ENCODE data around the gene TEX13C.
"Not testable (repeated sequence)": the region's sequence is repeated elsewhere in the genome, so short reads cannot be mapped to it uniquely, and the experiment has no call there.

Gene TEX13C

DNA sequence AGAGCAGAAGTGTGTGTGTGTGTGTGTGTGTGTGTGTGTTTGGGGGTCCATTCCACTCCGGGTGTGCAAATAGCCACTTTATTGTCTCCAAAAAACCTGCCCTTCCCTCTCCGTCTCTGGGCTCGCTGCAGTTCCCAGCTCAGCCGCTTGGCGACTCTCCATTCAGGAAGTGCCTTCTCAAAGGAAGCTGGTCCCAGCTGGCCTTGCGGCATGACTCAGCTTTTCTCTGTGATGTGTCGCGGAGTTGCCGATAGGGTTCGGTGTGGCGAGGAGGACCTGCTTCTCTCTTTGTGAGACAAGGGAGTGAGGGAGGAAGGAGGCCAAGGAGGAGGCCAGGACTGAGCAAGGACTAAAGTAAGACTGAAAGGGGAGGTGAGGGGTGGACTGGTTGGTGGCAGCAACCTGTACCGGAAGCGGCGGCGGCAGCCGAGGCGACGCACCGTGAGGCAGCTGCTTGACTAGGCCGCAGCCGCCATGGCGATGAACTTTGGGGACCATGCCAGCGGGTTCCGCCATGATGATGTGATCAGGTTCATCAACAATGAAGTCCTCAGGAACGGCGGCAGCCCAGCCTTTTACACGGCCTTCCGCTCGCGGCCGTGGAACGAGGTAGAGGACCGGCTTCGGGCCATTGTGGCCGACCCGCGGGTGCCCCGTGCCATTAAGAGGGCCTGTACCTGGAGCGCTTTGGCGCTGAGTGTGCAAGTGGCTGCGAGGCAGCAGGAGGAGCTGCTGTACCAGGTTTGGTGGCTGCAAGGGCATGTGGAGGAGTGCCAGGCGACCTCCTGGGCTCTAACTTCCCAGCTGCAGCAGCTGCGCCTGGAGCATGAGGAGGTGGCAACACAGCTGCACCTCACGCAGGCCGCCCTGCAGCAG, at the start of gene TEX13C:
TEX13C (plus strand) TSS at position 226 of the 876 bp plus-strand sequence; CDS start at position 475, 249 bp downstream.
- DNase-seq, result no peak

DNA sequence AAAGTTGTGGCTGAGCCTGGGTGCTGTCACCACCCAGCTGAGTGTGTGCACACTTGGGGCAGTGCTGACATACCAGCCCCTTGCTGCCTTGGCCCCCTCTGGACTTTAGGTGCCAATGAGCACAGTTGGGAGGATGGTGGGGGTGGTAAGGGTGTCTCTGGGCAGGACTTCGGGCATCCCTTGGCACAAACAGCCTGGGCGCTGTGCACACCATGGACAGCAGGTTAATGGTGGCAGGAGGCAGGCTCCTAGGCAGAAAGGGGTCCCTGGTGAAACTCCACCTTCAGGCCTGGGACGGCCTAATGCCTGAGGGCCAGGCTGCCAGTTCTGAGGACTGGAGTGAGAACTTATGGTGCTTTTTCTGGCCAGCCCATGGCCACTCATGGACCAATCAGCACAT, 32.4 kb upstream of the TEX13C start:
- DNase-seq, result no peak

DNA sequence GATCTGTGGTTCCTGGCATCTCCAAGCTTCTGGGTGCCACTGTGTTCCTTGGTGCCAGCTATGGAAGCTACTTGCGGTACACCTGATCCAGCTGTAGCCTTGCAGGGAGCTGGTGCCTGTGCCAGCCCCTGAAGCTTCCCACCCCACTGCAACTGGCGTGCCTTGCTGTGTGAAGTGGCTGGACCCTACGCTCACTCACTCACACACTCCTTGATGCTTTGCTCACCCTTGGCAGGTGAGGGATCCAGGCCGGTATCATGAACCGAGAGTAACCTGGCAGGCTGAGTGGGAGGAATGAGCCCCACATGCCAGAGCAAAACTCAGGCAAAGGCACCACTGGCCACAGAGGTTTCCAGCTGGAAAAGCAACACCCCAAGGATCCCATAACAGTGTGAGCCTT, 31.3 kb upstream of the TEX13C start:
- no peak for DNase-seq

DNA sequence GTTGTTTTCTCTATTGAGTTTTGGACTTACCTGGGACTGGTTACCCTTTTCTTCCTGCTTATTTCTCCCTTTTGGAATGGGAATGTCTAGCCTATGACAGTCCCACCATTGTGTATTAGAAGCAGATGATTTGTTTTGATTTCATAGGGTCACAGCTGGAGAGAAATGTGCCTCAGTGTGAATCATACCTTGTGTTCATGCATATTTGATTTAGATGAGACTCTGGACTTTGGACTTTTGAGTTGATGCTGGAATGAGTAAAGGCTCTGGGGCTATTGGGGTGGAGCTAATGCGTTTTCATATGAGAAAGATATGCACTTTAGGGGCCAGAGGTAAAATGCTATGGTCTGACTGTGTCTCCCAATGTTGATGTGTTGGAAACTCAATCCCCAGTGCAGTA, 30.5 kb upstream of the TEX13C start:
- DNase-seq, result no peak

DNA sequence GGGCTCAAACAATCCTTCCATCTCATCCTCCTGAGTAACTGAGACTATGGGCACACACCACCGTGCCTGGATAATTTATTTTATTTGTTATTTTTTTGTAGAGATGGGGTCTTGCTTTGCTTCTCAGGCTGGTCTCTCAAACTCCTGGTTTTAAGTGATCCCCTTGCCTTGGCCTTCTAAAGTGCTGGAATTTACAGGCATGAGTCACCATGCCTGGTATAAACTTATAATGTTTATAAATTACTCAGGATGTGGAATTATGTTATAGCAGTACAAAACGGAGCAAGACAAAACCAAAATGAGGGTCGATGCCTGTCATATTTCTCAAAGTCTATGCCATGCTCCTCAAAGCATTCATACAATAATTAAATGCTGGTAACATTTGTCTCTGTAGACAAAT, 29.8 kb upstream of the TEX13C start:
- no peak for DNase-seq

DNA sequence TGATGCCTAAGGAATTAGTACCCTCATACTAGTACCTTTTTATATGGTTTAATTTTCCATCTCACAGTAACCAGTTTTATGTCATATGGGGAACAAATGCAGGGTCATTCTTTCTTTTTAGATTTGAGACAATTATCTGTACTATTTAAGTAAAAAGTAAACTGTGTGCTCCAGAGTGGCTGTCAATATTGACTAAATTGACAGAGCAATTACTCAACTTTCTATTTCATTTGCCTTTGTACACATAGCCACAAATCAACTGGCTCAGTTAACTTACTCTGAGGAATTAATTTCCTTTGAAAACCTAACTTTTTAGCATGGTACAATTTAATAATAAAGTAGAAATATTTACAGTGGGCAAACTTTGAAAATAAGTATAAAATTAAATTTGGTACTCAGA, 28.5 kb upstream of the TEX13C start:
- no peak for DNase-seq

DNA sequence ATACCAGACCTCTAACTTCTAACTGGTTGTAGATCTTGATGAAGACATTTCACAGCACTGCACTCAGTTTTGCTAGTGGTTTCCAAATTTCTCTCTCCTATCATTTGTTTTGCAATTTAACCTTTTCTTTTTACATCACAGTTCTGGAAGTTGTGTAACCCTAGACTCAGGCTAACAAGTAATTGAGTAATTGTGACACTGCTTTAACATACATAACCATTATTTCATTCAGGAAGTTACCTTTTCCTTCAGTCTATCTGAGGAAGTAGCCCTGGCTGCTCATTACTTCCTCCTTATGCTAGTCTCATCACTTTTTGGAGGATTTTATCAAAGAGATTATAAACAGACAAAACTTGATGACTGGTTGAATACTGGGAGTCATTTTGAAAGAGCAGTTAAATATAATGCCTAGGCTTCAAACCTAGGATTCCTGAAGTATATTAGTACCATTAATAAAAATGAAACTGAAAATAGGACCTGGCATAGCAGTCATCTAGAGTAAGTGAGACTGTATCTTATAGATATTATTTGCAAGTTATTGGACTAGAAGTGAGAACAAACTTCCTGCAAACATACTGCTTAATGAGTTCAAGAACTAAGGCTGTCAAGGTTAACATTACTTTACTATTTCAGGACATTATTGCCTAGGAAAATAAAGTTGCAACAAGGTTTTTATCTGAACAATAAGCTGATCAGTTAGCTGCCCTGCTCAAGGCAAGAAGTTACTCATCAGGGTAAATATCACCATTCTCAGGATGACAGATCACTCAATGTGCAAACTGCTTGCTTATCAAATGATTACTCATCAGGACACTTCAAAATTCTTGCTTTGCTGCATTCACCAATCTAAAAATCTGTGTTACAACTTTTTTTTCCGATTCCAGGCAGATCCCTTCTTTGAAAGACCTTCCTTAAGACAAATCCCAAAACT, 25.6 kb upstream of the TEX13C start:
- DNase-seq, result no peak

DNA sequence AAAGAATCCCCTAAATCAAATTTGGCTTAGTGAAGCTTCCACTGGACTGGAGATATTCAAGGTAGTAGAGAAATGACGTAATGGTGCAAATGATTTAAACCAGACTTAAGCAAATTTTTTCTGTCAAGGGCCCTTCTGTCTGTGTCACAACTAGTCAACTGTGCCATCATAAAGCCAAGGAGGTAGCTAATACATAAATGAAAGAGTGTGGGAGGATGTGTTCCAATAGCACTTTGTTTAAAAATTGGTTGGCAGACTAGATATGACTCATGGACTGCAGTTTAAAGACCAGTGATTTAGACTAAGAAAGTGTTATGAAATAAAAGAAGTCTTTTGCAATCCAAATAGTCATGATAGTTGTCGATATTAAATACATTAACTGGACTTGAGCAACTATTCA, 24.3 kb upstream of the TEX13C start:
- DNase-seq, result no peak

DNA sequence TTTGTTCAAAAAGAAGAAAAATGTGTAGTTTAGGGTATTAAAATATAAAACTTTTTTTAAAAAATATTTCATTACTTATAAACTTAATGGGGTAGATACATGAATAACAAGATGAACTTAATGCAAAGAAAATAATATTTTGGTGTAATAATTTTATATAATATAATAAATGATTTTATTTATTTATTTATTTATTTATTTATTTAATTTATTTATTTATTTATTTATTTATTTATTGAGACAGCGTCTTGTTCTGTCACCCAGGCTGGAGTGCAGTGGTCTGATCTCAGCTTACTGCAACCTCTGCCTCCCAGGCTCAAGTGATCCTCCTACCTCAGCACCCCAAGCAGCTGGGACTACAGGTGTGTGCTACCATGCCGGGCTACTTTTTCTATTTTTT, 20.8 kb upstream of the TEX13C start:
- no peak for DNase-seq

DNA sequence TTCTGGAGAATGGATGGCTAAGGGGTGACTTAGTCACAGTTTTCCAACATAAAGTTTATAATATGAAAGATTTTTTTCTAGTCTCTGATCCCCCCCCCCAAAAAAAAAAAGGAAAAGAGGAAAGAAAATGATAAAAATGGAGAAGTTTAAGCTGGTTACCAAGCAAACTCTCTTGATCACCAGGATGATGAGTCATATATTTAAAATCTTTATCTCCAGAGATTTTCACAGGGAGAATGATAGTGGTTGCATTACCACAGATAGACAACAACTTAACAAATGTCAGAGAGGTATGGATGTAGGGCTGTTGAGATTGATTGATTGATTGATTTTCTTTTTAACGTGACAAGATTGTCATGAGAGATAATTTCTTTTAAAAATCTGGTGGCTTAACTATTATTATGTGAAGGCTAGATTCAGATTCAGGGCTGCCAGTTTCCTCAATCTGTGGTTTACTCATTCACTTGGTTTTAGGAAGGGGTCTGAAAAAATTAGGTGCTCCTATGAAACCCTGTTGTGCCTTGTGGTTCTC, 13.3 kb upstream of the TEX13C start:
- DNase-seq, result no peak

DNA sequence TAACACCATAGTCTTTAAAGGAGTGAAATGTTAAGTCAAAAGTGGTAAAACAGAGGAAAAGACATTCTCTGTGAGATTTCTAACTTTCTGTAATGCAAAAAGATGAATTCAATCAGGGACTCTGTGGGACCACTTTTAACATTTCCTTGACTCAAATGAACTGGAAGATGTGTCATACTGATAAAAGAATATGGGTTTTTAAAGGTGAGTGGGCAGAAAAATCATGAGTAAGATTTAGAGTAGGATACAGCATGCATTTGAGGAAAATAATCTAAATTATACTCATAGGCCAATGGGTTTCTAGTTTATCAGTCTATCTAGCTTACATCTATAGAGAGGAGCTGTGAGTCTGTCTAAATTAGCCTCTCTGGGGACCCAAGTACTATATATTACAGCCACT, 11.0 kb upstream of the TEX13C start:
- no peak for DNase-seq

DNA sequence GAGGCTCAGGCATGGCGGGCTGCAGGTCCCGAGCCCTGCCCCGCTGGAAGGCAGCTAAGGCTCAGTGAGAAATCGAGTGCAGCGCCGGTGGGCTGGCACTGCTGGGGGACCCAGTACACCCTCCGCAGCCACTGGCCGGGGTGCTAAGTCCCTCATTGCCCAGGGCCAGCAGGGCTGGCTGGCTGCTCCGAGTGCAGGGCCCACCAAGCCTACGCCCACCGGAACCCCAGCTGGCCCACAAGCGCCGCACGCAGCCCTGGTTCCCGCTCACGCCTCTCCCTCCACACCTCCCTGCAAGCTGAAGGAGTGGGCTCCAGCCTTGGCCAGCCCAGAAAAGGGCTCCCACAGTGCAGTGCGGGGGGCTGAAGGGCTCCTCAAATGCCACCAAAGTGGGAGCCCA, 505 bp upstream of the TEX13C start:
- not testable (repeated sequence) for DNase-seq

DNA sequence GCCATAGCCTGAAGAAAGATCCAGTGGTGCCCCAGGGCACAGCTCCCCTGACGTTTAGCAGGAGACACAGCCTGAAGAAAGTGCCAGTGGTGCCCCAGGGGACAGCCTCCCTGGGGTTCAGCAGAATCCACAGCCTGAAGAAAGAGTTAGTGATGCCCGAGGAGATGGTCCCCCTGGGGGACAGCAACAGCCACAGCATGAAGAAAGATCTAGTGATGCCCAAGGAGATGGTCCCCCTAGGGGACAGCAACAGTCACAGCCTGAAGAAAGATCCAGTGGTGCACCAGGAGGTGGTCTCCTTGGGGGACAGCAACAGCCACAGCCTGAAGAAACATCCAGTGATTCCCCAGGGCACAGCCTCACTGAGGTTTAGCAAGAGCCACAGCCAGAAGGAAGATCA, 2.8 kb downstream of the TEX13C start:
- no peak for DNase-seq

DNA sequence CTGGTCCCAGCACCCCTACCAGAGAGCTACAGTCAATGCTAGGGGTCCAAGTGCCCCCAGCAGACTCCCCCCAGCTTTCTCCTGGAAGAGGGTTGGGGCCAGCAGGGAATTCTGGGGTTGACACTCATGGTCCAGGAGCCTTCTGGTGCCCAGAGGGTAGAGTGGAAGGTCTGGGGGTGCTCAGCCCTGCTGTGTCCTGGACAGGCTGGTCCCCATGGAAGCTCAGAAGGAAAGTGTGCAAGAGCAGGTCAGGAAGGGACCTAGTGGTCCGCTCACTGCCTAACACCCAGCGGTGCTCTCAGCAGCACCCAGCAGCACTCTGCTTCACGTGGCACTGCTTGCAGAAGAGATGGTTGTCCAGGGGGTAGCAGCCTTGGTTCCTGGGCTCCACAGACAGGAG, 6.9 kb downstream of the TEX13C start:
- no peak for DNase-seq

DNA sequence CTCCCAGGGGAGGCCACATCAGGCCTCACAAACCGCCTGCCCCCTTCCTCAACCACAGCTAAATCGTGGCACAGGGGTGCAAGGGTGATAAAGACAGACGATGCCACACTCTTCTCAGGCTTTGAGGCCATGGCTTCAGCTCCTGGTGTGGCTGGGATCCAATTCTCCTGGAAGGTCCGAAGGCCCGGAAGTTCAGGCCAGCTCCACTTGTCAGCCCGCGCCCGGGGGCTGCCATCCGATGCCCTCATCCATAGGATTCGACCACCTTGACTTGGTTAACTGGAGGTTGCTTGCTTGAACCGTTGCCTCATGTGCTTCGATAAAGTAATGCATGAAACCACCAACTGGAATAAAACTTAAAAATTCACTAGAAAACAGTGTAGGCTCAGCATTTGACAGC, 8.2 kb downstream of the TEX13C start:
- no peak for DNase-seq

DNA sequence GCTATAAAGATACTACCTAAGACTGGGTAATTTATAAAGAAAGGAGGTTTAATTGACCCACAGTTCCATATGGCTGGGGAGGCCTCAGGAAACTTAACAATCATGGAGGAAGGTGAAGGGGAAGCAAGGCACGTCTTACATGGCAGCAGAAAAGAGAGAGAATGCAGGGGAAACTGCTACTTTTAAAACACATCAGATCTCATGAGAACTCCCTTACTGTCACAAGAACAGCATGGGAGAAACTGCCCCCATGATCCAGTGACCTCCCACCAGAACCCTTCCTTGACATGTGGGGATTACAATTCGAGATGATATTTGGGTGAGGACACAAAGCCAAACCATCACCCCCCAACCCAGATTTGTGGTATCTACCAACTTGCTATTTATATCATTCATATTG, 13.9 kb downstream of the TEX13C start:
- no peak for DNase-seq

DNA sequence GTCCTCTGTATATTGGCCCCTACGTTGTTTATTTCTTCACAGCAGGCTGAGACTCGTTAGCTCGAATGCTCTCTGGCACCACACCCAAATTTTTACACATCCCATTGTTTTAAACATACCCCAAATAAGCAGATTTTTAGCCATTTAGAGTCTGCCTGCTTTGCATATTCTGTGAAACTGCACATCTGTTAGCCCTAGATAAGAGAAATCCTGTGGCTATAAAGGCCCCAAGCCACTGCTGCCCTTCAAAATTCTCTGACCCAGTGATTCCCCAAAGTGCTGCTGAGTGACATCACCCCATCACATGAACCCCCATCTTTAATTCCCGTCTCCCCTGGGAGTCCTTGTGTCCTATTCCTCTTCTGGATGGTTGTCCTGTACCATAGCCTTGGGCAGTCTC, 20.8 kb downstream of the TEX13C start:
- DNase-seq, result no peak

DNA sequence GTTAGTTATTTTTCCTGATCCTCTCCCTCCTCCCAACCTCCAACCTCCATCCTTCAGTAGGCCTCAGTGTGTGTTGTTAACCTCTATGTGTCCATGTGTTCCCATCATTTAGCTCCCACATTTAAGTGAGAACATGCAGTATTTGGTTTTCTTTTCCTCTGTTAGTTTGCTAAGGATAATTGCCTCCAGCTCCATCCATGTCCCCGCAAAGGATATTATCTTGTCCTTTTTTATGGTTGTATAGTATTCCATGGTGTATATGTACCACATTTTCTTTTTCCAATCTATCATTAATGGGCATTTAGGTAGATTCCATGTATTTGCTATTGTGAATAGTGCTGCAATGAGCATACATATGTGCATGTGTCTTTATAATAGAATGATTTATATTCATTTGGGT, 54.5 kb downstream of the TEX13C start:
- DNase-seq, result no peak

All from NCI-H2029 (cell line).